HG03097 (cell line): ENCODE measurements around the gene HSD17B14.

ENCODE experiments used
- ATAC-seq: cut with Tn5 transposase; IDR thresholded peaks from one replicate; pipeline ENCODE4 v1.9.1; 2021; ENCODE audit not compliant: unreplicated experiment, low FRiP score

Gene HSD17B14

DNA sequence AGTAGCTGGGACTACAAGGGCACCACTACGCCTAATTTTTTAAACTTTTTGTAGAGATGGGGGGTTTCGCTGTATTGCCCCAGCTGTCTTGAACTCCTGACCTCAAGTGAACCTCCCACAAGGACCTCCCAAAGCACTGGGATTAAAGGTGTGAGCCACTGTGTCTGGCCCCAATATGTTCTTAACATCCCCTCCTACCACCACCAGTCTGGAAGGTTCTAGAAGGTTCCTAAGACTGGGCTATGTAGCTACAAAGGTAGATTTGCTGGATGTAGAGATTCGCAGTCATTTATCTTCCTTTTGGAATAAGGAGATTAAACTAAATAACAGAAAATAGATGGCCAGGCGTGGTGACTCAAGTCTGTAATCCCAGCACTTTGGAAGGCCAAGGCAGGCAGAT, 5.3 kb downstream of the HSD17B14 start:
- no peak for ATAC-seq

DNA sequence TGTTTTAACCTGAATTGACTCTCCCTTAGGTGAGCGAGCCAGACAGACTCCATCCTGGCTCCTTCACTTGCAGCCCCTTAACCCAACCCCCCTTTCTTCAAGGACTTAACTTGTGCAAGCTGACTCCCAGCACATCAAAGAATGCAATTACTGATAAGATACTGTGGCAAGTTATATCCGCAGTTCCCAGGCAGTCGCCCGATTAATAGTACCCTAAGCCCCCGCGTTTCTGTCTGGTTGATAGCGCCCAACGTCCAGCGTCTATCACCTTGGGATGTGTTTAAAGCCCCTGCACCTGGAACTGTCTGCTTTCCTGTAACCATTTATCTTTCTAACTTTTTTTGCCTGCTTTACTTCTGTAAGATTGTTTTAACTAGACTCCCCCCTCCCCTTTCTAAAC, 6.2 kb downstream of the HSD17B14 start:
- no peak for ATAC-seq

DNA sequence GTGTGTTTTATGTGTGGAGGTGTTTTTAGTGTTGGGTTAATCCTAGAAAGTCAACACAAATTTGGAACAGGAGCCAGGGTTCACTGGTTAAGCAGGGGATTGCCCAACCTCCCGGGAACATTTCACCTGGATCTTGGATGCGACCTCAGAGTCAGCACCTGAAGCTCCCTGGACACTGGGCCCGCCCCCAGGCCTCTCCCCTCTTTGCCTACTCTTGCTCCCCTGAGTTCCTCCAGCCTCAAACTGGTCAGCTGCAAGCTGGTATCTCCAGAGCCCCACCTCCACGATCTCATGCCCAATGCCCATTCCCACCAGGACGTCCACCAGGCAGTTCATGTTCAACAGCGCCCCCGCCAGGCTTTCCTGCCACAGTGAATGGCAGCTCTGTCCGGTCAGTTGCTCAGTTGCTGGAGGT, 9.7 kb downstream of the HSD17B14 start:
- ATAC-seq = no peak

DNA sequence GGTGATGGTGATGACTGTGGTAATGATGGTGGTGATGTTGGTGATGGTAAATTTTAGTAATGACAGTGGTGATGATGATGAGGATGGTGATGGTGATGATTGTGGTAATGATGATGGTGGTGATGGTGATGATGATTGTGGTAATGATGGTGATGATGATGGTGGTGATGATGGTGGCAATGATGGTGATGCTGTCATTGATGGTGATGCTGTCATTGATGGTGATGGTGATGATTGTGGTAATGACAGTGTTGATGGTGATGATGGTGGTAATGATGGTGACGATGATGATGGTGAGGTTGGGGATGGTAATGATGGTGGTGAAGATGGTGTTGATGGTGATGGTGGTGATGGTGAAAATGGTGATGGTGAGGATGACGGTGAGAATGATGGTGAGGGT, 13.8 kb downstream of the HSD17B14 start:
- no peak for ATAC-seq

DNA sequence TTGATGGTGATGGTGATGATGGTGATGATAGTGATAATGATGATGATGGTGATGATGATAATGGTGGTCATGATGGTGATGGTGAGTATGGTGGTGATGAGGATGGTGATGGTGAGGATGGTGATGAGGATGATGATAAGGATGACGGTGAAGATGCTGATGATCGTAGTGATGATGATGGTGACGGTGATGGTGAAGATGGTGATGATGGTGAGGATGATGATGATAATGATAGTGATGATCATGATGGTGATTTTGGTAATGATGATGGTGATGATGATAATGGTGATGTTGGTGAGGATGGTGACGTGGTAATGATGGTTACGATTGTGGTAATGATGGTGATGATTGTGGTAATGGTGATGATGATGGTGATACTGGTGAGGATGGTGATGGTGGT, 14.7 kb downstream of the HSD17B14 start:
- no peak for ATAC-seq

- ATAC-seq = no peak
These were observed 16.9 kb downstream of the HSD17B14 start for GRCh38 chr19:48819366-48819816.

DNA sequence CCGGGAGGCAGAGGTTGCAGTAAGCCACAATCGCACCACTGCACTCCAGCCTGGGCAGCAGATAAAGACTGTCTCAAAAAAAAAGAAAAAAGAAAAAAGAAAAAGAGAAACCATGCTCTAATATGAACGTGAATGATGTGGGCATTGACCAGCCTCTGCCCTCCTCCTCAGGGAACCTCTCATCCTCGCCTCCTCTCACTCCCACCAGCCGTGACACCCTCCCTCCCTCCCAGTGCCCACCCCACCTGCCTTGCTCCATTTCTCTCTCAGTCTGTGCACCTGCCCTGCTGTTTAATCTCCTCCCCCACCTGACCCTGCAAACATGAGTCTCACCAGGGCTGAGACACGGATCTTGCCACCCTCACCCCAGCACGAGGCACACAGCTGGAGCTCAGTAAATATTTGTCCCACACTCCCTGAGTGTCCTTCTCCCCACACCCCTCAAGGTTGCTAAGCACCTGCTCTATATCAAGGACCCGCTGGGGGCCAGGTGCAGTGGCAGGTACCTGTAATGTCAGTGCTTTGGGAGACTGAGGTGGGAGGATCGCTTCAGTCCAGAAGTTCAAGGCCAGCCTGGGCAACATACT, 18.0 kb downstream of the HSD17B14 start:
- ATAC-seq = no peak

DNA sequence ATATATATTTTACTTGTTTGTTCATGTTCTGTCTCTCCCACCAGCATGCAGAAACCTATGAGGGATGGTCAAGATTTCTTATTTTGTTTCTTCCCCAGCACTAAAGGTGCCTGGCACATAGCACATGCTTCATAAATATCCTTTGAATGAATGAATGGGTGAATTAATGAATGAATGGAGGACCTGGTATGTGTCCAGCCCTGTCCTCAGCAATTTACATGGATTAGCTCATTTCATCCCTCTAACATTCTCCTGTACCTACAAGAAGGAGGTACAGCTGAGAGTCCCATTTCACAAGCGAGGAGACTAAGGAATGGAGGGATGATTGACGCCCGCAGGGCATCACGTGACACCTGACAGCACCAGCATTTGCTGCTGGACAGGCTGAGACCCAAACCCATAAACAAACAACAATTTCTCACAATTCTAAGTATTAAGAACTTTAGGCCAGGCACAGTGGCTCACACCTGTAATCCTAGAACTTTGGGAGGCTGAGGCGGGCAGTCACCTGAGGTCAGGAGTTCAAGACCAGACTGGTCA, 18.6 kb downstream of the HSD17B14 start:
- ATAC-seq = no peak

- ATAC-seq = no peak
These were observed 20.3 kb downstream of the HSD17B14 start for GRCh38 chr19:48815870-48816501.

- no peak for ATAC-seq
These were observed 21.4 kb downstream of the HSD17B14 start for GRCh38 chr19:48814895-48815294.

DNA sequence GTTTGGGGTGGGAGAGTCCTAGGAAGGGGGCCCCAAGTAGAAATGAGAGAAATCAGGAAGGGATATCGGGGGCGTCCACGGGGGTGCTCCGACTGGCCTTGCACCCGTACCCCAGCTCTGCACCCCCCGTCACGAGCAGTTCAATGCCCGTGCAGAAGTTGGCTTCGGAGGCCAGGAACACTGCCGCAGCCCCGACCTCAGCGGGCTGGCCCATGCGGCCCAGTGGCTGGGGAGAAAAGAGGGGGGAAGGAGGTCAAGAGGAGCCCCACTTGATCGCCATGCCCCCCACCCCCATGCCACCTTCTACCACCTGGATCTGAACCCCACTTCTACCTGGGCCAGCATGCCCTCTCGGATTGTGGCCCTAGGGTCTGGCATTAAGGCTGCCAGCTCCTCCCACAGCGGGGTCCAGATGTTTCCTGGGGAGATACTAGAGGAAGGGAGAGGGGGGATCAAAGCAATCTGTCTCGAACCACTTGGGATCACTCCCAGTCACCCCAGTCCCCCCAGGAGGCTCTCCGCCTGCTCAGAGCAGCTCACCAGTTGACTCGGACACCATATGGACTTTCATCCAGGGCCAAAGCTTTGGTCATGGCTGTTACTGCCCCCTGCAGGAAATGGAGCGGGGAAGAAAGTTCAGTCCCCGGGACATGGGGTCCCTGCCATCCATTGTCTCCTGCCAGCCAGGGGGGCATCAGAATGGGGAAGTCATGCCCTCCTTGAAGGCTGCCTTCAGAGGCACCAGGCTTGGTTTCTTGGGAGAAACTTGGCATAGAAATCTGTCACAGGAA, 23.0 kb downstream of the HSD17B14 start:
- no peak for ATAC-seq

DNA sequence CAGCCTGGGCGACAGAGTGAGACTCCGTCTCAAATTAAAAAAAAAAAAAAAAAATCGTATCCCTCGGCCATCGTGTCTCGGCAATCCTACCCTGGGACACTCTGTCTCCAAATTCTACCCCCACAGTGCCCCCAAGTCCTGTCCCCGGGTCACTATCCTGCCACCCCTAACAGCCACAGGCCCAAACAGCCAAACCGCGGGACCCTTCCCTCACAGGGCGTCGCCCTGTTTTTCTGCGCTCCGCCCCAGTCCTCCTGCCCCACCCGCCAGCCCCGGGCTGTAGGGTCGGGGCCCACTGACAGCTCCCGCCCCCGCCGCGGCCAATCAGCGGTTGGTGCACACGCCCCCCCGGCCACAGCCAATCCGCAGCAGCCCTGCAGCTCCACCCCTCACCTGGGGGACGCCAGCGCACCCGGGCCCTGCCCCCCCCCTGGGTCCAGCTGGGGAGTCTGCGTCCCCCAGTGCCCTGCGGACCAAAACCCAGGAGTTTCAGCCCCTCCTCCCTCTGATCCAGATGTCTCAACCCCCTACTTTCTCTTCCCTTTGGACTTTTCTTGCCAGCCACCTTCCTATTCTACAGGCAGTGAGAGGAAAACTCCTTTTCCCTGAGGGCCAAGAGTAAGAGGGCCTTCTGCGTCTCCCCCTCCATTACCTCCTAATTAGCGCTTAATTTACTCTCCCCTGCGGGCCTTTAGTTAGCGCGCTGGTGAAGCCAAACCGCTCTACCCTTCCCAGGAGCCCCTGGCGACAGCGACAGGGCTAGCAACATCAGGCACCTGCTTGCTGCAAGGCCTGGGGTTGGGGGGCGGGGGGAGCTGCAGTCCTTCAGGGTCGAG, 24.0 kb downstream of the HSD17B14 start:
- no peak for ATAC-seq

DNA sequence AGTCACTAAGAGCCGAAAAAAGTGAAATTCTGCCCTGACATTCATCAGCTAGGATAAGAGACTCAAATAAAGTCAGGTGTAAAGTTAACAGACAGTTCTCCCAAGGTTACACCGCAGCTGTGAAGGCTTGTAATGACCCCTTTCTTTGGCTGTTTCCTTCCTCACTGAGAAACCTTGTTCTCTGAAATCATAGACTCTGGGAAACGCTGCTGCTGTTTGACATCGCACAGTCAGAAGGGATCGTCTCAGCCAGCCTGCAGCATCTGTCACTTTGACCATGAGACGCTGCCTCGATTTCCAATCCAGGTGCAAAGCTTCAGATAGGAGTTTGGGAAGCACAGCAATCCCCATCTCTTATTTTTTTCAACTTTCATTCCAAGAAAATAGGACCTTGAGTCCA, 26.1 kb downstream of the HSD17B14 start:
- ATAC-seq = no peak

DNA sequence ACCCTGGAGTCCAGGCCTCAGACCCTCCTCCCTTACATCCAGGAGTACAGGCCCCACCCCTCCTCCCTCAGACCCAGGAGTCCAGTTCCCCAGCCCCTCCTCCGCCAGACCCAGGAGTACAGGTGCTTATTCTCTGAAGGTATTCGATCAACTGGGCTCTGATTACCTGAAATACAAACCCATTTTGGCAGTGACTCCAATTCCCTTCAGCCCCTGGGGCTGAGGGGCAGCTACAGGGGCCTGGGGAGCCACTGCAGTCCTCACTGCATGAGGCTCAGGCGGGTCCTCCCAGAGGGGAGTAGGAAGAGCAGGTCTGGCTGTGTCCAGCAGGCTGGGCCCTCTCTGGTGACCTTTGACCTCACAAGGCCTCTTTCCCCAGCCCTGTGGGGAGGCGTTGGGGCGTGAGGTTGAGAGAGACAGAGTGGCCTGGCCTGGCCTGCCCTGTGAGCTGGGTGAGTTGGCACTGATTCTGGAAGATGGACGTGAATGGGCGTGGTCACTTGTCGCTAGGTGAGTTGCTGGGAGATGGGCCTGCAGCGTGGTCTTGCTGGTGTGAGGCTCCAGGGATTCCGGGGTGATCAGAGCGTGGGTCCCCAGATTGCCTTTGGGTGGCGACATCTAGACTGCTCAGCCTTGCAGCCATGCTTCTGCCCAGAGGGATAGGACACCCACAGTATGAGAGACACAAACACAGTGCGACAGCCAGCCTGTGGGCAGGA, 28.5 kb downstream of the HSD17B14 start:
- ATAC-seq = no peak

DNA sequence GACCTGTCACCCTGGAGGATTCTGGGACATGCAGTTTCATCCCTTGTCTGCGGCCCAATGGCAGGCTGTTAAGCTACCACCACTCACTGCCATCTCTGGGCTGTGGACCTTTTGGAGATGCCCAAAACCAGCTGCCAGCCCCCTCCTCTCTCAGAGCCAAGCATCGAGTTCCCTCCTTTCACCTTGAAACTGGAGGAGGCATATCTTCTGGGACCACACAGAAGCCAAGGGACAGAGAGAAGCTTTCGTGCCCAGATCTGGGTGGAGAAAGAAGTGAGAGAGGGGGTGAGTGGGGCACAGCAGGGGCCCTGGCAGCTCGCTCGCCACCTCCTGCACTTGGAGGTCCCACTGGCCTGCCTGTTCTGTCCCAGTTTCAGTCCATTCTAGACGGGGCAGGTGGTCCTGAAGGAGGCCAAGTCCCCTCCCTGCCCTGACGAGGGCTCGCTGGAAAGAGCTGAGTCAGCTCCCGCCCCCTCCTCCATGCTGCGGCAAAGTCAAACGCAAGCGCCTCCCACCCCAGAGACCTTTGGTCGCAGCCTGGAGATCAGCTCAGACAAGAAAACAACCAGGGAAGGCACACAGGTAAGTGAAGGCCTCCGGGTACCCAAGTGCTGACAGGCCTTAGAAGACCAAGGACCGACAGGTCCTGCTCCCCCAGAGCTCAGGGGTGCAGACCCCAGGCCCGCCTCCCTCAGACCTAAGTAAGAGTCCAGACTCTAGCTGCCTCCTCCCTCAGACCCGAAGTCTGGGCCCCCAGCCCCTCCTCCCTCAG, 29.3 kb downstream of the HSD17B14 start:
- ATAC-seq = no peak

- ATAC-seq = no peak
These were observed 29.8 kb downstream of the HSD17B14 start for GRCh38 chr19:48806518-48806817.

DNA sequence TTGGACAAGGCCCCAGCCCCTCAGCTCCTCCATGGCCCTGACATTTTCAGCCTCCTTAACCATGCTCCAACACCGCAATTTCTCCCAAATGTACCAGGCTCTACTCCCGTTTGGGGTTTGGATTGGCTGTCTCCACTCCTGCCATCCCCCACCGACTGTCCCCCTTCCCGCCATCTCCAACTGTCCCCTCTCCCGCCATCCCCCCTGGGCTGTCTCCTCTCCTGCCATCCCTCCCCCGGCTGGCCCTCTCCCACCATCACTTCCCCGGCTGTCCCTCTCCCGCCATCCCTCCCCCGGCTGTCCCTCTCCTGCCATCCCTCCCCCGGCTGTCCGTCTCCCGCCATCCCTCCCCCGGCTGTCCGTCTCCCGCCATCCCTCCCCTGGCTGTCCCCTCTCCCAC, 30.8 kb downstream of the HSD17B14 start:
- no peak for ATAC-seq

- no peak for ATAC-seq
These were observed 31.8 kb downstream of the HSD17B14 start for GRCh38 chr19:48804496-48804895.

DNA sequence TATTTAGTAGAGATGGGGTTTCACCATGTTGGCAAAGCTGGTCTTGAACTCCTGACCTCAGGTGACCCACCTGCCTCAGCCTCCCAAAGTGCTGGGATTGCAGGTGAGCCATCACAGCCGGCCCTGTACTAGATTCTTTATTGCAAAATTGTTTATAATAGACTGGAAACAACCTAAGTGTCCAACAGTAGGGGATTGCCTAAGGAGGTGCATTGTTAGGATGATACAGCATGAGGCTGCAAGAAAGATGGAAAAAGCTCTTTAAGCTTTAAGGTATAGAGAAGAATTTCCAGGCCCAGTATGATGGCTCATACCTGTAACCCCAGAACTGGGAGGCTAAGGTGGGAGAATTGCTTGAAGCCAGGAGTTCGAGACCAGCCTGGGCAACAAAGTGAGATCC, 33.7 kb downstream of the HSD17B14 start:
- ATAC-seq = no peak
